Lung (tissue), 12 donors: ENCODE measurements around the gene GLRA1. TPM values are rescaled to one million over a fixed set of nuclear protein-coding genes. Genes with fewer than 3 reads are reported as not detected.

Experiments used
- ATAC-seq: fragments of 200-7000 bp; cut with Tn5 transposase; one replicate; pipeline ENCODE4 v1.9.1; 2020; ENCODE audit warnings: moderate number of reproducible peaks; ENCODE audit not compliant: insufficient read depth, low FRiP score
- DNase-seq, 3 donors: peaks; one replicate each; pipeline ENCODE4 v3.0.0-alpha.2; 2013 to 2017
- H3K27ac ChIP-seq, 2 donors: one replicate each; pipeline ENCODE4 v1.5.1; 2013; ENCODE audit warnings: mild to moderate bottlenecking in 2 of 2, moderate library complexity in 2 of 2, control low read depth in 1 of 2, inconsistent platforms in 1 of 2, low read depth in 1 of 2, low read length in 1 of 2
- H3K27me3 ChIP-seq, 3 donors: one replicate each; pipeline ENCODE4 v1.5.1; 2013; ENCODE audit warnings: low read length in 2 of 3; ENCODE audit not compliant: control insufficient read depth in 3 of 3, insufficient read depth in 3 of 3
- H3K36me3 ChIP-seq, 4 donors: one replicate each; pipeline ENCODE4 v1.5.1; 2013; ENCODE audit warnings: low read length in 4 of 4, mild to moderate bottlenecking in 1 of 4, moderate library complexity in 1 of 4; ENCODE audit not compliant: control insufficient read depth in 4 of 4, insufficient read depth in 4 of 4
- H3K4me1 ChIP-seq, 5 donors: one replicate each; pipeline ENCODE4 v1.5.1; 2013; ENCODE audit warnings: low read length in 5 of 5, mild to moderate bottlenecking in 2 of 5, moderate library complexity in 1 of 5; ENCODE audit not compliant: control insufficient read depth in 5 of 5, insufficient read depth in 5 of 5
- H3K4me3 ChIP-seq: one replicate; pipeline ENCODE4 v1.5.1; 2013; ENCODE audit warnings: mild to moderate bottlenecking, control low read depth, moderate library complexity
- H3K9ac ChIP-seq, 2 donors: one replicate each; pipeline ENCODE4 v1.5.1; 2013; ENCODE audit warnings: low read length in 2 of 2, control low read depth in 1 of 2; ENCODE audit not compliant: insufficient read depth in 1 of 2
- H3K9me3 ChIP-seq, 4 donors: one replicate each; pipeline ENCODE4 v1.5.1; 2013; ENCODE audit warnings: low read length in 3 of 4, mild to moderate bottlenecking in 1 of 4, moderate library complexity in 1 of 4; ENCODE audit not compliant: control insufficient read depth in 4 of 4, insufficient read depth in 3 of 4
- CTCF ChIP-seq: IDR thresholded peaks from 2 replicates; pipeline ENCODE4 v1.5.1; 2012; ENCODE audit warnings: mild to moderate bottlenecking; ENCODE audit errors: control extremely low read depth, extremely low read depth
- WGBS, 2 donors: extraction: QIAGEN DNeasy Blood & Tissue Kit; methylation state at CpG; one replicate each; pipeline ENCODE4 v1.1.7; 2013; 5-methylcytosine and 5-hydroxymethylcytosine counted together
- polyA plus RNA-seq, 2 donors: library from polyadenylated mRNA; stranded (reverse); fragments of 200-250 nt; gene quantifications; one replicate each; pipeline ENCODE4 v1.2.1, GENCODE V29; 2013
- total RNA-seq, 2 donors: library from RNA; depleted of rRNA in 1 of 2; stranded (reverse); fragments of >200 nt in 1 of 2; gene quantifications; one replicate each; pipeline ENCODE4 v1.2.1, GENCODE V29; 2014 to 2021
- donor health status: control.
- donor health status: control.
- donor health status: Bipolar disorder and iron deficiency.
- donor health status: healthy.
- donor health status: DM: yes; HTN: yes; CAD: no.

GLRA1 gene
- total and polyA plus RNA-seq, 4 donors: not detected

DNA sequence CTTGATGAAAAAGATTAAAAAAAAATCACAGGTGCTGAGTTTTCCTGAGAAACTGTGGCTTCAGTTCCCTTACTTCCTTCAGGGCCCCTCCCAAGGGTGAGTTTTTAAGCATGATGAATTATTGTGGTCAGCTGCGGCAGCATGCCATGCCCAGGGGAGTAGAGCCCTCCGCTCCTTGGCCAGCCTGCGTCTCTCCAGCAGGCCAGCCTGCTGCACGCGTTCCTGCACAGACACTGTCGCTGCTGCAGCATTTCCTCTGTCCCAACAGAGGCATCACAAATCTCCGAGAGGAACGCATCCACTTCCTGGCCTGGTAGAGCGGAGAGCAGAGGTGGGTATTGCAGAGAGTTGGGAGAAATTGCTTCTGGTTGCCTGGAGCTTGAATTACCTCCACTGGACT is 26.1 kb upstream of the GLRA1 start:
- no peak for TF ChIP-seq CTCF
- Histone ChIP-seq H3K9ac (no peak overlapping the region), H3K27me3 (no peaks in the 10 kb centered on the region), H3K9me3 (no peaks in the 10 kb centered on the region), H3K36me3 (no peaks in the 10 kb centered on the region), H3K27ac (no peak overlapping the region), H3K4me1 (no peaks in the 10 kb centered on the region), H3K4me3 (no peak overlapping the region)
- ATAC-seq: no peak
- WGBS, 2 donors: 60 to 66% methylated on average over 9 of the region's 9 CpGs
- DNase-seq: no peak

GRCh38 chr5:151949701-151950308 is 25.2 kb upstream of the GLRA1 start:
- TF ChIP-seq CTCF: no peak
- 59 to 80% methylated on average over 5 of the region's 5 CpGs for WGBS, 2 donors
- peak in 1 of 3 donors; percentile 25 for DNase-seq

GRCh38 chr5:151949113-151949512 is 24.5 kb upstream of the GLRA1 start:
- TF ChIP-seq CTCF: no peak
- DNase-seq: no peak
- H3K4me1 ChIP-seq: no peaks in the 10 kb centered on the region
- no peak overlapping the region for H3K27ac ChIP-seq
- 43 to 84% methylated on average over 3 of the region's 3 CpGs for WGBS, 2 donors
- no peak overlapping the region for H3K4me3 ChIP-seq
- no peak for ATAC-seq
- H3K9me3 ChIP-seq: peaks cover 0 to 3% (median 0%) of the 10 kb centered on the region in 4 donors
- no peak overlapping the region for H3K9ac ChIP-seq
- H3K27me3 ChIP-seq: no peaks in the 10 kb centered on the region
- no peaks in the 10 kb centered on the region for H3K36me3 ChIP-seq

More at GRCh38 chr5:151949701-151950308, 25.2 kb upstream of the GLRA1 start:
- Histone ChIP-seq H3K4me1 (no peaks in the 10 kb centered on the region), H3K27ac (no peak overlapping the region), H3K27me3 (no peaks in the 10 kb centered on the region), H3K9me3 (peaks cover 0 to 3% (median 0%) of the 10 kb centered on the region in 4 donors), H3K4me3 (no peak overlapping the region), H3K9ac (no peak overlapping the region), H3K36me3 (no peaks in the 10 kb centered on the region)
- ATAC-seq: no peak
